Loucy (cell line): ENCODE measurements around the gene COL23A1.

Source experiments
- EZH2phosphoT487 ChIP-seq: fragments of 200-600 bp; IDR thresholded peaks from 2 replicates; pipeline ENCODE4 v1.6.1; 2018; ENCODE audit warnings: antibody characterized with exemption, mild to moderate bottlenecking, moderate library complexity, borderline replicate concordance
- TF ChIP-seq, protein P1 (sequence below): fragments of 200-600 bp; sonication (generic); conservative IDR thresholded peaks from 2 replicates; pipeline ENCODE4 v1.5.1; 2014; ENCODE audit warnings: mild to moderate bottlenecking, antibody characterized with exemption, low read length

DNA sequence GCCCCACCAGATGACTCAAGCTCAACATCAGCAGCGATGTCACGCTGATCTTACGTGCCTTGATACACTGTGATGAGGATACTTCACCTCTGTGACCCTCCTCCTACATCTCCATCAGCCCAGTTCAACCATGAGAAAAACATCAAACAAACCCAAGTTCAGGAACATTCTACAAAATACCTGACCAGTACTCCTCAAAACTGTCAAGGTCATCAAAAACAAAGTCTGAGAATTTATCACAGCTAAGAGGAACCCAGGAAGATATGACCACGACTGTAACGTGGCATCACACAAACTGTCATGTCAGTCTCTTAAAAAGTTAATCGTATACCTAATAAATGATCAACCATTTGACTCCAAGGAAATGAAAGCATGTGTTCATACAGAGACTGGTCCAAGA is 90.8 kb downstream of the COL23A1 start:
- TF ChIP-seq, protein P1, sequence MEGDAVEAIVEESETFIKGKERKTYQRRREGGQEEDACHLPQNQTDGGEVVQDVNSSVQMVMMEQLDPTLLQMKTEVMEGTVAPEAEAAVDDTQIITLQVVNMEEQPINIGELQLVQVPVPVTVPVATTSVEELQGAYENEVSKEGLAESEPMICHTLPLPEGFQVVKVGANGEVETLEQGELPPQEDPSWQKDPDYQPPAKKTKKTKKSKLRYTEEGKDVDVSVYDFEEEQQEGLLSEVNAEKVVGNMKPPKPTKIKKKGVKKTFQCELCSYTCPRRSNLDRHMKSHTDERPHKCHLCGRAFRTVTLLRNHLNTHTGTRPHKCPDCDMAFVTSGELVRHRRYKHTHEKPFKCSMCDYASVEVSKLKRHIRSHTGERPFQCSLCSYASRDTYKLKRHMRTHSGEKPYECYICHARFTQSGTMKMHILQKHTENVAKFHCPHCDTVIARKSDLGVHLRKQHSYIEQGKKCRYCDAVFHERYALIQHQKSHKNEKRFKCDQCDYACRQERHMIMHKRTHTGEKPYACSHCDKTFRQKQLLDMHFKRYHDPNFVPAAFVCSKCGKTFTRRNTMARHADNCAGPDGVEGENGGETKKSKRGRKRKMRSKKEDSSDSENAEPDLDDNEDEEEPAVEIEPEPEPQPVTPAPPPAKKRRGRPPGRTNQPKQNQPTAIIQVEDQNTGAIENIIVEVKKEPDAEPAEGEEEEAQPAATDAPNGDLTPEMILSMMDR, result no peak
- TF ChIP-seq EZH2phosphoT487, result no peak
